Measurements from ENCODE around the gene LRP1.
"Not testable (repeated sequence)": the region's sequence is repeated elsewhere in the genome, so short reads cannot be mapped to it uniquely, and the experiment has no call there.

LRP1 gene

DNA sequence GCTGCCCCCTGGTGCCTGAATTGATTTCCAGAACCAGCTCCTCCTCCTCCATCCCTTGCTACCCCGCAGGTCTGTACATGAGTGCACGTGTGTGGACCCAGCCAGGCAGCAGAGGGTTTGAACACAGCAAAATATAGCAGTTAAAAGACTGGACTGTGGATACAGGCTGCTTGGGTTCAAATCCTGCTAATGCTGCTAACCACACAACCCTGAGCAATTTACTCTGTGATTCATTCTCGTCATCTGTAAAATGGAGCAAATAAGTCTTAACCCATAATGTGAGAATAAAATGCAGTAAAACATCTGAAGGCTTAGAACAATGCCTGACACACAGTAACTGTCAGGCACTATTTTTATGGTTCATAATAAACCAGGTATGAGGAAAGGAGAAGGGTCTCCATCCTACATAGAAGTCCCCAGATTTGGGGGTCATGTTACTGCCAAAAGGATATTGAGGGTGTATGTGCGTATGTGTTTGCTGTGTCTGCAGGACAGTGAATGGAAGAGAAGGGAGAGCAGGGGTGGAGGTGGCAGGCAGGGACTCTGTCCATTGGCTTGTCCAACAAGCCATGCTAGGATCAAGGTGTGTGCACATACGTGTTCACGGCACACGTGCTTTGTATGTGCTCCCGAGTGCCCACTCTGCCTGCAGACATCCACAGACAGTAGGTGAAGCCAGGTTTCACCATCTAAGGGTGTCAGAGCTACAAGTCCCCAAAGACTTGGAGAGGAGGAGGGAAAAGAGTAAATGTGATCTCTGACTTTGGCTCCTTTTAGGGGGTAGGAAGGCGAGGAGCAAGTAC lies 15.6 kb upstream of the LRP1 start:
- no peak for DNase-seq

DNA sequence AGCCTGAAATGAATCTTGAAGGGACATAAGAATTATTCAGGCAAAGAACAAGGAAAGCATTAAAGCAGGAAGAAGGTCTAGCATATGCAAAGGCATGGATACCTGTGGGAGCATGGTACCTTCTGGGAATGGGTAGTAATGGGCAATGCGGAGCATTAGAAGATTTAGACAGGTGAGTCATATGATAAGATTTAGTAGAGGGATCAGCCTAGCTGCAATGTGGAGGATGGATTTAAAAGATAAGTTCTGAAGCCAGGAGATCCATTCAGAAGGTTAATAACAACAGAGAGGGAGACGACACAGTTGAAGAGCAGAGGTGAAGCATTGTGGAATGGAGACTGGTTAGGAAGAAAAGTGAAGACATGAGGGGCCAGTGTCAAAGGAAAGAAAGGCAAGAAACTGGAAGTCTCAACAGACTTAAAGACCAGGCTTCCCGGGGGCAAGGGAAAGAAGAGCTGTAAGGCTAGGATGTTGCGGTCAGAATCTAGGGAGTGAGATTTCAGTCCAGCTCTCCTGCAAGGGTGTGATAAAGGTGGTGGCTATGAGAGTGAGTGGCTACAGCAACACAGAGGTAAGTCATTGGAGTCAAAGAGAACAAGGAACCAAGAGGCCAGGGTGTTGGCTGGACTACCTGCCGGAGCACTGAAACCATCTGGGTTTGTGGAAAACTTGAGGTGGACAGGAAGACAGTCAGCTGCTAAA lies 11.6 kb upstream of the LRP1 start:
- no peak for DNase-seq

DNA sequence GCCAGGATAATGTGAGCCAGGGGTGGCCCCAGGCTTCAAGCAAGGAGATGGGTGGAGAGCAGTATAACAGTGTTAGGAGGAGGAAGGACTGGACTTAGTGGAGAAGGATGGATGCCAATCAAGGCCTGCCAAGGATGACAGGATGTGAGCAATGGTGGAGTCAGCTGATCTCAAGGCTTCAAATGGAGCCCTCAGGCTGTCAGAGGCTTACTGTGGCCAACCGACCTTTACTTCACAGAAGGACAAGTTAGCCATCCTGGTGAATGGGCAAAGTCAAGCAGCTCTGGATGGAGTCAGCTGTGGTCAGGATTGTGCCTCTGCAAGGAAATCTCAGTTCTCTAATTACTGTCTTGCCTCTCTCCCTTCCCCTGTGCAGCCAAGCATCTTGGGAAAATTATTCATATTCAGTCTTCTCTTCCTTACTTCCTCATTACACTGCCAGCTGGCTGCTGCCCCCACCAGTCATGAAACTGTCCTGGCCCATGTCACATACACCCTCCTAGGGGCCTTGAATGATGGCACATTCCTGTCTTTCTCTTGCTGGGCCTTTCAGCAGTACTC lies 9.5 kb upstream of the LRP1 start:
- DNase-seq = peak; percentile 67

DNA sequence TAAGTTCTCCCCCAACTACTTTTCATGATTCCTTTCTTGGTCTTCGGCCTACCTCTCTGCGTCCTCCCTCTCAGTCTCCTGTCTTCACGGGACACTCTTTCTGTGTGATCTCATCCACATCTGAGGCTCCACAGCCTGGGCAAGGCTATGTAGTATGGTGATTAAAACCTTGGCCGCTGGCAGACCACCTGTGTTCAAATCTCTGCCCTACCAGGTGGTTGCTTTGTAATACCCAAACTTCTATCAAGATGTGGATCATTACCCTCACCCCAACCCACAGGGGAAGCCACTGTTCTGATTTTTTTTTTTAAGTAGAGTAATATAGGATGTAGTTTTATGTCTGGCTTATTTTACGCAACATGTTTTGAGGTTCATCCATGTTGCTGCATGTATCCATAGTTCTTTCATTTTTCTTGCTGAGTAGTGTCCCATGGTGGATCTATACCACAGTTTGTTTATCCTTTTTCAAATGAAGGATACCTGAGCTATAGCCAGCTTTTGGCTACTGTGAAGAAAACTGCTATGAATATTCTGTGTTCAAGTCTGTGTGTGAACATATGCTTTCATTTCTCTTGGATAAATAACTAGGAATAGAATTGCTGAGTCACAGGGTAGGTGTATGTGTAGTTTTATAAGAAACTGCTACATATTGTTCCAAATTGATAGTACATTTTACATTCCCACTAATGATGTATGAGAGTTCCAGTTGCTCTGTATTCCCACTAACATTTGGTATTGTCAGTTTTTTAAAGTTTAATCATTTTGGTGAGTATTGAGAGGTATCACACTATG lies 8.8 kb upstream of the LRP1 start:
- no peak for DNase-seq

DNA sequence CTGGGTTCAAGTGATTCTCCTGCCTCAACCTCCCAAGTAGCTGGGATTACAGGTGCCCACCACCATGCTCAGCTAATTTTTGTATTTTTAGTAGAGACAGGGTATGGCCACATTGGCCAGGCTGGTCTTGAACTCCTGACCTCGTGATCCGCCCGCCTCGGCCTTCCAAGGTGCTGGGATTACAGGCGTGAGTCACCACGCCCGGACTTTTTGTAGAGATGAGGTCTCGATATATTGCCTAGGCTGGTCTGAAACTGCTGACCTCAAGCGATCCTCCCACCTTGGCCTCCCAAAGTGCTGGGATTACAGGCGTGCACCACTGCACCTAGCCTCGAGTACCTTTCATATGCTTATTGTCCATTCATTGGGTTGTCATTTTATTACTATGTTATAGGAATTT lies 7.6 kb upstream of the LRP1 start:
- DNase-seq = not testable (repeated sequence)

DNA sequence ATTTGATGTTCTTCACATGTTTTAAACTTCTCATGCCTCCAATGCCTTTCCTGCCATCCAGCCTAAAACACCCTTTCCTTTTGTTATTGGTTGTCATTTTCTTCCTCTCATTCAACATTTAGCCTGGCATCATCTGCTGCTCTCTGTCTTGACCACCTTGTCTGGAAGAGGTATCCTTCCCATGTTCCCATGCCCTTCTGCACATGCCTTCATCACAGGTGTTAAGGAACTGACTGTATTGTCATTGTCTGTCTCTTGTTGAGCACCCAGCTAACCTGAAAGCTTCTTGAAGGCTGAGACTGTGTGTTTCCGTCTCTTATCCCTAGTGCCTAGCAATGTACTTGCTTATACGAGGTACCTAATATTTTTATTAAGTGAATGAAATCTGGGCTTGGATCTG lies 4.5 kb upstream of the LRP1 start:
- no peak for DNase-seq

DNA sequence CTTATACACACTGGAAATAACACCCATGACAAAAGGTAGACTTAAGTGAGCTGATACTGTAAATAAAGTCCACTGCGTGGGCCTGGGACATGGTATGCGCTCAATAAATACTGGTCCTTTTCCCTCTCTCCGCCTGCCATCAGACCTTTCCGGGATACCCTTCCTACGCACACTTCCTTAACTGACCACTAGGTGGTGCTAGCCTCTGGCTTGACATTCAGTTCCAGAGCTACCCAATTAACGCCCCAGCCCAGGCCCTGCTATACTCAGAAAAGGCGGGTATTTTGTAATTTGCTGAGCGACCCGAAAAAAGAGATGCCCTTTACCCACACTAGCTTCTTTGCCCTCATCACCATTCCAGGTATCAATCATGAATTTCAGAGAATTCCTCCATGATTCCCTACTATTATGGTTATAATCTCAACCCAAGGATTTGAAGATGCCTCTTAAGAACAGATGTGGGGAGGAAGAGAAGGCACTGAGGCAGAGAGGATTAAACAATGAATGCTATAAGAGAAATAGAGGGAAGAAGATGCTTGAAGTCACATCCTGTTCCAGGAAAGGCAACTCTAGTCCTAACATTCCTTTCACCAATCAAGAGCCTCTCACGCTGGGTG lies 3.9 kb upstream of the LRP1 start:
- peak; percentile 85 for DNase-seq

DNA sequence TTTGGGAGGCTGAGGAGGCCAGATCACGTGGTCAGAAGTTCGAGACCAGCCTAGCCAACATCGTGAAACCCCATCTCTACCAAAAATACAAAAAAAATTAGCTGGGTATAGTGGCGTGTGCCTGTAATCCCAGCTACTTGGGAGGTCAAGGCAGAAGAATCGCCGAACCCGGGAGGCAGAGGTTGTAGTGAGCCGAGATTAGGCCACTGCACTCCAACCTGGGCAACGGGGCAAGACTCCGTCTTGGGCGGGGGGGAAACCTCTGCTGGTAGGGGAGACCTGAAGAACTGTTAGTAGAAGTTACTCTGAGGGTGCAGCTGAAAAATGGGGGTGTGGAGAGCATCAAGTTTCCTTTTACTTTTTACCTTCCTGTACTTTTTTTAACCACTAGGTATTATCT lies 2.2 kb upstream of the LRP1 start:
- no peak for DNase-seq

DNA sequence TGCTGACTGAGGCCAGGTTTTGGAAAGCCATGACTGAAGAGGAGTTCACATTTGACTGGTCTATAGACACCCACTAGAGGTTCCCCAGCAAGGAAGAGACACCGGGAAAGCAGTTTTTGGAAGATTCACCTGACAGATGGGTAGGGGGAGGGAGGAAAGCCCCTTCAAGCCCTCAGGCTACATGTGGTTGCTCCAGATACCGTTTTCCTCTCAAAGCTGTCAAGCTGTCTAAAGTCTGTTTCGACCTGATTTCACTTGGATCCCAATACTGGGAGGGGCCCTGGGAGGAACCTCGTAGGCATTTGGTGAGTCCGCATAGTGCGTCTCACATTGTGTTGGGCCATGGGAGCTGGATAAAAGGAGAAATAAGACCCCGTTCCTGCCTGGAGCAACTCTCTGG lies 1.7 kb upstream of the LRP1 start:
- DNase-seq = peak; percentile 24

DNA sequence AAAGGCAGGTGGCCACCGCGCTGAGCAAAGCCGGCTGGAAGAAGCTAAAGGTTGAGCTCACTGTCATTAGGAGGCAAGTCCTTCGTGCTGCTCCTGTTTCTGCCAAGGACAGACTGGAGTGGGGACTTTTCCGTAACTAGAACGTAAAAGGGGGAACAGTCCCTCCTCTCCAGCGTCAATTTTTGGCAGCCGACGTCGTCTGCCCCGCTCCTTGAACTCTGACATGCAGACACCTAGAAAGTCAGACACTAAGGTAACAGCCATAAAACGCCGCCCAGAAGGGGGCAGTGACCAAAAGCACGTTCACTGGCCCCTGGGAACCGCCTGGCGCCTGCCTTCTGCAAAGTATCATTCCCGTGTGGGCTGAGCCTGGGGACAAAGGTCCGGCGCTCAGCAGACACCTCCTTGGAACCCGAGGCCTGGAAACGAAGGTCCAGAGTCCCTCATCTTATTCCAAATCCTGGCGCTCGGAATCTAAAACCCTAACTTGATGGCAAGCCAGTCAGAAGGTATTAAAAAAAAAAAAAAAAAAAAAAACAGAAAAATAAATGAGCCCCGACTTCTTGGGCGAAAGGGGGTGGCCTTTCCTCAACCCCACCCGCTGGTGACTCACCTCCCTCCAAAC lies 1.1 kb upstream of the LRP1 start:
- DNase-seq = peak; percentile 64

DNA sequence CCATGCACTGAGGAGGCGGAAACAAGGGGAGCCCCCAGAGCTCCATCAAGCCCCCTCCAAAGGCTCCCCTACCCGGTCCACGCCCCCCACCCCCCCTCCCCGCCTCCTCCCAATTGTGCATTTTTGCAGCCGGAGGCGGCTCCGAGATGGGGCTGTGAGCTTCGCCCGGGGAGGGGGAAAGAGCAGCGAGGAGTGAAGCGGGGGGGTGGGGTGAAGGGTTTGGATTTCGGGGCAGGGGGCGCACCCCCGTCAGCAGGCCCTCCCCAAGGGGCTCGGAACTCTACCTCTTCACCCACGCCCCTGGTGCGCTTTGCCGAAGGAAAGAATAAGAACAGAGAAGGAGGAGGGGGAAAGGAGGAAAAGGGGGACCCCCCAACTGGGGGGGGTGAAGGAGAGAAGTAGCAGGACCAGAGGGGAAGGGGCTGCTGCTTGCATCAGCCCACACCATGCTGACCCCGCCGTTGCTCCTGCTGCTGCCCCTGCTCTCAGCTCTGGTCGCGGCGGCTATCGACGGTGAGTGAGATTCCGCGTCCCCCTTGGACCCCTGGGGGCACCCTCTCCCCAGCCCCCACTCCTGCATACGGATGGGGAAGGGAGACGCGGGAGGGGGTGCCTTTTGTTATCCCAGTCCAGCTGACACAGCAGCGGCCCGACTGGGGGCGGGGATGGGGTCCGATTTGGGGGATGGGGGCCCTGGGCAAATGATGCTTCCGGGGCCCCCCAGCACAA lies 400 bp downstream of the LRP1 start:
- no peak for DNase-seq

DNA sequence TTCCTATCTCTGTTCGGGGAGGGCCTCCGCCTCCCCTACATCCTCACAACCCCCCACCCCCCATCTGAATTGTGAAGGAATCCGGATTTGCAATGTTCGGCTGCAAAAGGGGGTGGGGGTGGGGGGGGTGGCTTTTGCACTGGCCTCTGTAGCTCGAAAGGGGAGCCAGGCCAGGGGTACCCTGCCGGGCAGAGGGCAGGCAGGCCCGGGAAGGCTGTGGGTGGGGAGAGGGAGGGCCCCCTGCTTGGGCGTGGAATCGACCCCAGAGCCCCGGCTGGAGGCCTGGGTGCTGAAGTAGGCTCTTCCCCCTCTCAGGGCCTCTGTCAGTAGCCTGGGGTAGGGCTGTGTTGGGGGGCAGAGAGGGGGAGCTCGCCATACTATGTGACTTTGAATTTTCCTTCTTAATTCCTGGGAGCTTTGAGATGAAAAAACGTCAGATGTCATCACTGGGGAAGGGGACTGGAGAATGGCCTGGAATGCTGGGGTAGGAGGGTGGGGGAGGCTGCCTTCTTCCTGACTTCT lies 1.1 kb downstream of the LRP1 start:
- DNase-seq = no peak

DNA sequence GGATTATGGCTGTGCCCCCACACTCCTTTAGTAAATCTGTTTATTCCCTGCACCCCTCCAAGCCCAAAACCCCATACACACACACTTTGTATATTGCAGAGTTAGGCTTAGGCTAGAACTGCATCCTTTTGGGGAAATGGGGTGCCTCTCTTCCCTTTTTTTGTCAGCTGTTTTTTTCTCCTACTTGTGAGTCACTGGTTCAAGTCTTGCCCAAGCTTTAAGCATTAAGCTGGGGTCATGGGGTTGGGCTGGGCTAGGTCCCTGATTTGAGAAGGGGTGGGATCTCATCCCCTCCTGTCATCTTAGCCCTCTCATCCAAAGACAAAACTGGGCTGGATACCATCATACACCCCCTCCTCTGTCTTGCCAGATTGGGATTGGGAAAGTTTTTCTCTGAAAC lies 1.6 kb downstream of the LRP1 start:
- DNase-seq = no peak

DNA sequence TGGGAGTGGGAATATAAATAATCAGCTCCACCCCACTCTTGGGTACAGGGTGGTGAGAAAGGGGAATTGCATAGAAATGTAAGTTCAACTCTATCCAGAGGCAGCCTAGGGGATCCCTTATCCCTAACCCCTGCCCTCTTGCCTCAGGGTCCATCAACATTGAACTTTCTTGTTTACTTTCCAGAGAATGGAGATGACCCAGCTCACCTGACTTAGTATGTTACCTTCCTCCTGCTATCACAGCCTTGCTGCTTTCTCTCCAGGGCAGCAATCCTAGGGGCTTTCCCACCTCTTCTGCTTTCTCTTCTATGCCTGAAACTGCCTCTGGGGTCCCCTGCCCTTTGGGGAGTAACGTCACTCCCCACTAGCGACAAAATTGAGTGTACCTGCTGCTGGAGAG lies 2.7 kb downstream of the LRP1 start:
- no peak for DNase-seq

DNA sequence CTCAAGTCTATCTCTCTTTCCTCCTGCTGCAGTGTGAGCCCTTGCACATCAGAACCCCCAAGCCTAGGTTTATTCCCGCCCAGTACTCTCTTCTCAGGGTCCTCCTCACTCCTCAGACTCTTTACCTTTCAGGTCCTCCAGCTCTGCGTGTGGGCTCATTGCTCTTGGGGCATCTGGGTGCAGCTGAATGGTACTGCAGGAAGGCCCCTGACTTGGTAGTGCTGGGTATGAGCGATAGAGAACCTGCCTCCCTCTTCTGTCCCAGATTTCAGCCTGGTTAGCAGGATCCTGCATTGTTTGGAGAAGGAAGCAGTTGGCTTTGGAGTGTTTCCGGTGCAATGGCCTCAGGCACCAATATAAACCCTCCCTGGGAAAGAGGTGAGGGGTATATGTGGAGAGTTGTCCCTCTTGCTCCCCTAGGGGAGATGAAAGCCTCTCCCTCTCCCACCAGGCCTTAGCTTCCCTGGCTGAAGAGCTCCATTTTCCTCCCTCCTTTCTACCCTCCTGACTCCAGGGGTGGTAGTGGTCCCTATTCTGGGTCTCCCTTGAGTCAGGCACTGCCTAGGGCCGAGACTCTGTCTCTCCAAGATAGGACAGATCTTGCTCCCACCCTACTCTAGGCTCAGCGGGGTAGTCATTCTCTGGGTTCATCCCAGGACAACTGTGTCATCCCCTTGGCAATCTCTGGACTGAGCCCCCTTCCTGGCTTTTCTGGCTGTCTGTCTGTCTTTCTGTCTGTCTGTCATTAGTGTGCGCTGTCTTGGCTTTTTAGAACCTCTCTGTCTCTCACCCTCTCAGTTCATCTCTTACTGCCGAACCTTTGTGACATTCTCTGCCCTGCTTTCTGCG lies 3.8 kb downstream of the LRP1 start:
- DNase-seq = no peak

DNA sequence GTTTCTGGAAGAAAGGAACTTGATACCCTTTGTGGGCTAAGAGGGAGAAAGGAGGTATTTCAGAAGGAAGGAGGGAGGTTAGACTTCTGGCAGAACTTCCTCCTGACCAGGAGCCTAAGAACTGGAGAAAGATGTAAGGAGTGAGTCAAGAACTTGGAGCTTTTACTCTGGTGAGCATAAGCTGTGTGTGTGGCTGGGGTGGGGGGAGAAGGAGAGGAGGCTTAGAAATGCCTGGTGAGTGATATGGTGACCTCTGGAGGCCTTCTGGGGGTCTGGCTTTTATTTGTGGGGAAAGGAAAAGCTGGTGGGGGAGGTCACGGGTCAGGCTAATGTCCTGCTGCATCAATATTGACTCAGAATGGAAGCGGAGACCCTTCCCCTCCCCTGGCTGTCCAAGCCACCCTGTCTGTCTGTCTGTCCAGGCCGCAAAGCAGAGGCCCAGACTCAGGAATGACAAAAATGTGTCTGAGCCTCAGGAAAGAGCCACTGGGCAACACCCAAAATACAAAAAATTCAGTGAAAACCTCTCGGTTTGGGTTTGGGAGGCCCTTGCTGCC lies 4.8 kb downstream of the LRP1 start:
- no peak for DNase-seq

DNA sequence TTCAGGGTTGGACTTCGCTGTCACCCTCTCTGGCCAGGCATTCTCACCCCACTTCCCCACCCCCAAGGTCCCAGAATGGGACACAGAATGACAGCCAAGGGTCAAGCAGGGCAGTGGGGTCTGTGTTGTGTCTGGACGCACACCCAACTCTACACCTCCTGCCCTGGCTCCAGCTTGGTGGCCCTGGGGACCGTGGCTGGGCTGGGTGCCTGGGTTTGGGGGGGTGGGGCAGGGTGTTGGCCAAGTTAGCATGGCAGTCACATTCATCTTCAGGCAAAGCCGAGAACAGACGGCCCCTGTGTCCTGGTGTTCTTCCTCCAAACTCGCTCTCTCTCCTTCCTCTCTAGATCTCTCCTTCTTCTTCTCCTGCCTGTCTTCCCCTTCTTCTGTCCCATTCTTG lies 5.6 kb downstream of the LRP1 start:
- DNase-seq = no peak

DNA sequence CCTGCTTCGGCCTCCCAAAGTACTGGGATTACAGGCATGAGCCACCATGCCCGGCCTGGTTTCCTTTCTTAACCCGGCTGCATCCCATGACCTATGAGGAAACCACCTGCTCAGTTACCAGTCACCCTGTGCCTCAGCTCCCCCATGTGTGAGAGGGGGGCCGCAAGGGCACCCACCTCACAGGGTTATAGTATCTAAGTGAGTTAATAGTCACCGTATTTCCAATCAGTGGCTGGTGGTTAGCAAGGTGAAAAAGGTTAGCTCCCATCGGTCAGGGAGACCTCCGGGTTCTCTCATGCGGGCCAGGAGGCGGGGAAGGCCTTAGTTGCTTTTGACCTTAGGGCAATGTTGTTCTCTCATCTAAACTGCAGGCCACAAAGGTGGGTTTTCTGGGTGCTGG lies 6.7 kb downstream of the LRP1 start:
- no peak for DNase-seq

DNA sequence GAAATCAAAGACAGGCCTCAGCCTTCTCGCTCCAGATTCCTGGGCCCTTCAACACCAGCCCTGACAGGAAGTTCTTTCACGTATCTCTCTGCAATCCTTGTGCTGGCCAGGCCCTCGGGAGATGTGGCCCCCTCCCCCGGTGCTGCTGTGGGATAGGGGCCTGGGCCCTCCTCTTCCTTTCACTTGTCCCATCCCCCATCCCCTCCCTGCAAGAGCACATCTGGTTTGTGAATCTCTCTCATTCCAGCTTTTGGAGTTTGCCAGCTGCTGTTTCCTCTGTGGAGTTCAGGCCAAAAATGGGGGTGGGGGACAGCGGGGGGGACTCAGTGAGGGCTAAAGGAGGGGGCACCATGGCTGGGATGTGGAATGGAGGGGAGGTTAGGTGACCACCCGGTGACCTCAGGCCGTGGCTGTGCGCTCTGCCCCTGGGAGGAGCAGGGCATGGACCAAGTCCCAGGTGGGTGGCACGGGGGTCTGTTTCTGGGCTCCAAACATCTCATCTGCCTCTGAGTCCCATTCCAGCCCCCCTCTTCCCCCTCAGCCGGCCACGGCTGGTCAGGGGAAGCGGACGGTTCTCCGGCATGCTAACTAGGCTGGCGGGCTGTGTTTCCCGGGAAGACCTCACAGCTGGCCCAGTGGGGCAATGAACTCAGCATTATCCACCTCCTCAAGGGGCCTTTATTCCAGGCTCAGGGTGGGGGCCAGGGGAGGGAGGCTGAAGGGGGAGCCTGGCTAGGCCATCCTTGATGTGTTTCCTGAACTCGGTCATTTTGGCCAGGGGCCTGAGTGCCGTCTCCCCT lies 7.4 kb downstream of the LRP1 start:
- DNase-seq = no peak
